ENCODE results near the gene CRYL1.

GRCh38 chr13:20570517-20570916 lies 44.9 kb upstream of the CRYL1 start:
- TF ChIP-seq, protein P1, sequence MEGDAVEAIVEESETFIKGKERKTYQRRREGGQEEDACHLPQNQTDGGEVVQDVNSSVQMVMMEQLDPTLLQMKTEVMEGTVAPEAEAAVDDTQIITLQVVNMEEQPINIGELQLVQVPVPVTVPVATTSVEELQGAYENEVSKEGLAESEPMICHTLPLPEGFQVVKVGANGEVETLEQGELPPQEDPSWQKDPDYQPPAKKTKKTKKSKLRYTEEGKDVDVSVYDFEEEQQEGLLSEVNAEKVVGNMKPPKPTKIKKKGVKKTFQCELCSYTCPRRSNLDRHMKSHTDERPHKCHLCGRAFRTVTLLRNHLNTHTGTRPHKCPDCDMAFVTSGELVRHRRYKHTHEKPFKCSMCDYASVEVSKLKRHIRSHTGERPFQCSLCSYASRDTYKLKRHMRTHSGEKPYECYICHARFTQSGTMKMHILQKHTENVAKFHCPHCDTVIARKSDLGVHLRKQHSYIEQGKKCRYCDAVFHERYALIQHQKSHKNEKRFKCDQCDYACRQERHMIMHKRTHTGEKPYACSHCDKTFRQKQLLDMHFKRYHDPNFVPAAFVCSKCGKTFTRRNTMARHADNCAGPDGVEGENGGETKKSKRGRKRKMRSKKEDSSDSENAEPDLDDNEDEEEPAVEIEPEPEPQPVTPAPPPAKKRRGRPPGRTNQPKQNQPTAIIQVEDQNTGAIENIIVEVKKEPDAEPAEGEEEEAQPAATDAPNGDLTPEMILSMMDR (IDR thresholded peaks at IDR 0.05; ENCODE audit: insufficient read depth, low read length, poor library complexity, severe bottlenecking) = no peak
- TF ChIP-seq EZH2phosphoT487 (conservative IDR thresholded peaks at IDR 0.05; ENCODE audit: low read length) = no peak

All from SU-DHL-6 (cell line).